ENCODE measurements around the gene TRIM7.
"Not testable (repeated sequence)": the region's sequence is repeated elsewhere in the genome, so short reads cannot be mapped to it uniquely, and the experiment has no call there.

TRIM7 gene

DNA sequence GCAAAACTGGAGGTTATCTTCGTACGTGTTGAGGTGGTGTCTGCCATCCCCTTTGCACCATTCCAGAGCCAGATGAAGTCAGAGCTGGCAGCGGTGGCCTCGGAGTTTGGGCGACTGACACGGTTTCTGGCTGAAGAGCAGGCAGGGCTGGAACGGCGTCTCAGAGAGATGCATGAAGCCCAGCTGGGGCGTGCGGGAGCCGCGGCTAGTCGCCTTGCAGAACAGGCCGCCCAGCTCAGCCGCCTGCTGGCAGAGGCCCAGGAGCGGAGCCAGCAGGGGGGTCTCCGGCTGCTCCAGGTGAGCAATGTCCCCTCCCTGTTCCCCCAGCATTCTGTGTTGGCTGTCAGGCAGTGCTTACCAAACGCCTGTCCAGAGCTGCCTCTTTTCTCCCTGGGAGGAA, 27.6 kb upstream of the TRIM7 start:
- DNase-seq = no peak

DNA sequence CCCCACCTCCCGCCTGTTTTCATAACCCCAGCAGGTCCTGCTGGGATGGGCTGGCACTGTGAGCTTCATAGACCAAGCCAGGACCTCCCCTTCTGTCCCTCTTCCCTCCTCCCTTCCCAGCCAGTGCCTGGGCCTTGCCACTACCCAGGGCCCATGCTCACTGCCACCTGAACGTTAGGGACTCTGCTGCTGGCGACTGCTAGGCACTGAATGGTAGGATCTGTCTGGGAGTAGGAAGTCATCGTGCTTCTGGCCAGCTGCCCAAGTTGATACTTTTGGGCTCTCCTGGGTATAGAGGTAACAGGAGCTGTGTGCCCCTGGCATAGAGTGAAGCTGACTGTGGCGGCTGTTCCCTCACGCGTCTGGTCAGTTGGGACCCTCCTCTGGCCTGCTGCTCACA, 26.4 kb upstream of the TRIM7 start:
- DNase-seq = no peak

DNA sequence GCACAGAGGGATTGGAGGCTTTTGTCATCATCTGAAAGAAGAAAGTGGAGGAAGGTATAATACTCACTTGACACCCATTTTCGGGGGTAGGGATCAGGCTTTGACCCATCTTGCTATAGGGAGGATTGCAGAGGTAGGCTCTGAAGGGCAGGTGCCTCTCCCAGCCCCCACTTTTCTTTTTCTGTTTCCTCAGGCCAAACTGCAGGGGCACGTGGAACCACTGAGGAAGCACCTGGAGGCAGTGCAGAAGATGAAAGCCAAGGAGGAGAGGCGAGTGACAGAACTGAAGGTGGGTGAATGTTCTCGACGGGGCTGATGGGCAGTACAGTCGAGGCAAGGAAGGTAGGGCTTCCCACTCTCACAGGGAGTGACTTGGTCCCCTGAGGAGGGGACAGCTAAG, 25.6 kb upstream of the TRIM7 start:
- DNase-seq = no peak

DNA sequence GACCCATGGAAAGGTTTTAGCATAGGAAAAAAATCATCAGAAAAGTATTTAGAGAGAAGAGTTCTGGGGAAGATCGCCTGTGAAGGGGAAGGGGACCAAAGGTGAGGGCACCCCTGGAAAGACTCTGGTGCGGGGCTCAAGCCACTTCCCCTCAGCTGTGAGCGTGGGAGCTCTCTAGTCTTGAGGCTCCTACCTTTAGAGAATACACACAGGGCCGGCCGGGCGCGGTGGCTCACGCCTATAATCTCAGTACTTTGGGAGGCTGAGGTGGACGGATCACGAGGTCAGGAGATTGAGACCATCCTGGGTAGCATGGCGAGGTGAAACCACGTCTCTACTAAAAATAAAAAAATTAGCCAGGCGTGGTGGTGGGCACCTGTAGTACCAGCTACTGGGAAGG, 25.0 kb upstream of the TRIM7 start:
- no peak for DNase-seq

DNA sequence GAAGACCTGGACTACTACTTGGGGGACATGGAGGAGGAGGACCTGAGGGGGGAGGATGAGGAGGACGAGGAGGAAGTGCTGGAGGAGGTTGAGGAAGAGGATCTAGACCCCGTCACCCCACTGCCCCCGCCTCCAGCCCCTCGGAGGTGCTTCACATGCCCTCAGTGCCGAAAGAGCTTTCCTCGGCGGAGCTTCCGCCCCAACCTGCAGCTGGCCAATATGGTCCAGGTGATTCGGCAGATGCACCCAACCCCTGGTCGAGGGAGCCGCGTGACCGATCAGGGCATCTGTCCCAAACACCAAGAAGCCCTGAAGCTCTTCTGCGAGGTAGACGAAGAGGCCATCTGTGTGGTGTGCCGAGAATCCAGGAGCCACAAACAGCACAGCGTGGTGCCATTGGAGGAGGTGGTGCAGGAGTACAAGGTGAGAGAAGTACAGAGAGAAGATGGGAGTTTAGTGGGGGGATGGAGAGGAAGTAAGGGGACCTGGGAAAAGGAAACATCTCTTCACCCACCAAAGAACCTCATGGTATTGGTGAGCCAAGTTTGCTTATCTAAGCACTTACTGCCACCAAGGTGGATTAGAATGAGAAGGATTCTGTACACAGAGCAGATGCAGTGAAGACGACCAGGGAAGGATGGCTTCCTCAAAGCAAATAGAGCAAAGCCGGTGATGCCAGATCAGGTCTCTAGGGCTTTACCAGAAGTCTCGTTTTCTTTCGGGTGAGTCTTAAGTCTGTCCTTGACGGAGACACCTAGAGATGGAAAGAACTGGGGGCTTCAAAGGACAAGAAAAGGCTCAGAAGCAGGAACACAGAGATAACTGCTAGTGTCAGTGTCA, 19.6 kb upstream of the TRIM7 start:
- DNase-seq = no peak

DNA sequence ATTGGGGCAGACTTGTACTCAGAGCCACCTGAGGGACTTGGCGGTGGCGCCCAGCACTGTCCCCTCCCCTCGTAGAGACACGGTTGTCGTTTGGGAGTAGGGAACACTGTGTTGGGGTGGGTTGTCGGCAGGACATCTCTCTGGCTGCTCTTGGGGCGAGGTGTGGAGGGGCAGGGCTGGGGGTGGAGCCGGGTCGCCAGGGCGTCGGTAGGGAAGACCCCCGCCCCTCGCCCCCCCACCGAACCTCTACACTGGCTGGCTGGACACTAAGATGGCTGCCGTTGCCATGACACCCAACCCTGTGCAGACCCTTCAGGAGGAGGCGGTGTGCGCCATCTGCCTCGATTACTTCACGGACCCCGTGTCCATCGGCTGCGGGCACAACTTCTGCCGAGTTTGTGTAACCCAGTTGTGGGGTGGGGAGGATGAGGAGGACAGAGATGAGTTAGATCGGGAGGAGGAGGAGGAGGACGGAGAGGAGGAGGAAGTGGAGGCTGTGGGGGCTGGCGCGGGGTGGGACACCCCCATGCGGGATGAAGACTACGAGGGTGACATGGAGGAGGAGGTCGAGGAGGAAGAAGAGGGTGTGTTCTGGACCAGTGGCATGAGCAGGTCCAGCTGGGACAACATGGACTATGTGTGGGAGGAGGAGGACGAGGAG, 18.9 kb upstream of the TRIM7 start:
- no peak for DNase-seq

- DNase-seq = no peak
Measured at GRCh38 chr5:181223058-181223728, 18.2 kb upstream of the TRIM7 start, which contains the start of gene TRIM41. TSS of gene TRIM41 (plus strand) at chr5:181223281. CDS start at chr5:181224000, 719 bp downstream.

GRCh38 chr5:181222630-181223057, 17.6 kb upstream of the TRIM7 start:
- DNase-seq = no peak

GRCh38 chr5:181221792-181222629, 17.0 kb upstream of the TRIM7 start:
- DNase-seq = no peak

- DNase-seq = no peak
Measured at GRCh38 chr5:181221105-181221791, 16.3 kb upstream of the TRIM7 start.

- DNase-seq = no peak
Measured at GRCh38 chr5:181220178-181220515, 15.2 kb upstream of the TRIM7 start.

- no peak for DNase-seq
Measured at GRCh38 chr5:181219262-181220177, 14.5 kb upstream of the TRIM7 start.

- no peak for DNase-seq
Measured at GRCh38 chr5:181218795-181219124, 13.8 kb upstream of the TRIM7 start.

GRCh38 chr5:181217803-181218062, 12.7 kb upstream of the TRIM7 start:
- DNase-seq = no peak

- DNase-seq = no peak
Measured at GRCh38 chr5:181217111-181217802, 12.3 kb upstream of the TRIM7 start.

GRCh38 chr5:181215997-181216989, 11.3 kb upstream of the TRIM7 start:
- no peak for DNase-seq

- DNase-seq = not testable (repeated sequence)
Measured at GRCh38 chr5:181214249-181214648, 9.3 kb upstream of the TRIM7 start.

DNA sequence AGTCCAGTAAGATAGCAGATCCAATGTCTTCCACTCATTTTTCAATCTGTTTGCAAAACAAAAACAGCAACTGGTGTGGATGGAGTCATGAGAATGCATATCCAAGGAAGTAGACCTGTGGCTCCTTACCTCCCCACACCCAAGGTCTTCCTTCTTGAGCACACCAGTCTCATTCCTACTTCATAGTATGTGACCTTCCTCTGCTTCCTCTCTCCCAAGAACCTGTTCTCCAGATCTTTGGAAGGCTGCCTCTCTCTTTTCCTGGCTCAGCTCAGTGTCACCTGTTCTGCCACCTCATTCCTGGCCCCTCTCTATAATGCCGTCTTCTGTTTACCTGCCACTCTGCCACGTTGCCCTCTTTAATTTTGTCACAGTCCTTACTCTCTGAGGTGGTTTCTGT, 7.9 kb upstream of the TRIM7 start:
- DNase-seq = no peak

DNA sequence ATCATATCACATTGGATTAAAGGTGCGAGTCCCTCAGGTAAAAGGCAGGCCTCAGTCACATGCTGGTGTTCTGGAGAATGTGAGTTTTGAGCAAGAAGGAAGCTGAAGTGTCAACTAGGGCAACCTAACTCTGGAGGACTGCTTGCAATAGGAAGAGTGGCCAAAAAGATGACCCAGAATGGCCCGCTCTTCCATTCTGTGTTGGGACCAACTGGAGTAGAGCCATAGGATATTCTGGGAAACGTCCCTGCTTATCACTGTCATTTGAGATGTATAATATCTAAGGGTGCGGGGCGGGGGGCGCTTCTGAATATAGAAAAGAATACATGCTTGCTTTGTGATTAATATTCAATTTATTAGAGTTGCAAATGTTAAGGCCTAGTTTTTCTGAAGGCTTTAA, 7.1 kb upstream of the TRIM7 start:
- no peak for DNase-seq

DNA sequence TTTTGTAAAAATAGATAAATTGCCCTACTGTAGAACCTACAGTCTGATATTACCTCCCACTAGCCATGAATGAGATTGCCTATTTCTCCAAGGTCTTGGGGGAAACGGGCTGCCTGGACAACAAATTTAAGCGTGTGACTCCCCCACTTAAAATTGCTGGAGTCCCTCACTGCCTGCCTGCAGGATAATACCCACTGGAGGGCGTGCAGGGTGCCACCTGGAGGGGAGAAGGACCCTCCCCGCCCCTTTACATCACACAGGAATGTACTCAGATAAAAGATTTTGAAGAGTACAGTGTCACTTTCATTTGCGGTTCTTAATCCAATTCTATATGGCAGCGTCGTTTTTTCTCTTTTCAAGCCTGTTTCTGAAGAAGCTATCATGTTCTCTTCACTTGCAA, 6.2 kb upstream of the TRIM7 start:
- DNase-seq = no peak
